H1 (cell line): ENCODE measurements around the gene BOLA3. TPM values are rescaled to one million over a fixed set of nuclear protein-coding genes. Genes with fewer than 3 reads are reported as not detected.

ENCODE experiments used
- CTCF ChIA-PET: fragments of 300-600 bp; sonication (Branson Sonifier 250); formaldehyde crosslinking; loops from one replicate; lab custom pipeline; 2021; ENCODE audit not compliant: partially characterized antibody; lab: Charles Lee
- POLR2A ChIA-PET: fragments of 300-600 bp; sonication (Branson Sonifier 250); formaldehyde crosslinking; loops from one replicate; lab custom pipeline; 2021; ENCODE audit warnings: inconsistent platforms; ENCODE audit not compliant: partially characterized antibody; lab: Charles Lee
- DNase-seq, 2 experiments: peaks; one replicate each; pipeline versions ENCODE4 v3.0.0 to v3.0.0-alpha.2; 2010 to 2022; ENCODE audit warnings: low spot score in 2 of 2, low read depth in 1 of 2, mixed read lengths in 1 of 2
- FAIRE-seq: peaks from 2 replicates; lab custom pipeline; 2011; peaks lifted over from hg19 to GRCh38; lab: Jason Lieb, UNC
- H2AFZ ChIP-seq: 2 replicates; pipeline ENCODE4 v1.8.1; 2012; ENCODE audit warnings: low read length, inconsistent platforms
- H2AK5ac ChIP-seq: 2 replicates; pipeline ENCODE4 v1.6.1; 2013; ENCODE audit warnings: low read depth, low read length
- H2BK120ac ChIP-seq: replicated peaks from 2 replicates; pipeline ENCODE3; 2013; ENCODE audit warnings: low read depth, low read length, inconsistent platforms
- H2BK12ac ChIP-seq: 2 replicates; pipeline ENCODE4 v1.6.1; 2013; ENCODE audit warnings: low read depth, low read length
- H2BK15ac ChIP-seq: 2 replicates; pipeline ENCODE4 v1.6.1; 2013; ENCODE audit warnings: low read length
- H2BK20ac ChIP-seq: 2 replicates; pipeline ENCODE4 v1.6.1; 2013; ENCODE audit warnings: low read length
- H2BK5ac ChIP-seq: 2 replicates; pipeline ENCODE4 v1.6.1; 2013; ENCODE audit warnings: low read depth, low read length
- H3K14ac ChIP-seq: 2 replicates; pipeline ENCODE4 v1.6.1; 2013; ENCODE audit warnings: inconsistent platforms; ENCODE audit not compliant: insufficient read length
- H3K18ac ChIP-seq: 2 replicates; pipeline ENCODE4 v1.6.1; 2013; ENCODE audit warnings: low read length; ENCODE audit errors: extremely low read depth
- H3K23ac ChIP-seq: 2 replicates; pipeline ENCODE4 v1.6.1; 2013; ENCODE audit warnings: inconsistent platforms; ENCODE audit not compliant: insufficient read length
- H3K23me2 ChIP-seq: 2 replicates; pipeline ENCODE4 v1.6.1; 2013; ENCODE audit warnings: low read depth, low read length
- H3K27ac ChIP-seq: 2 replicates; pipeline ENCODE4 v1.6.1; 2011; ENCODE audit warnings: low read depth, low read length, inconsistent platforms
- H3K27me3 ChIP-seq, 4 experiments: replicated peaks in 1 of 4; 1 replicate in 1 of 4; 2 replicates in 3 of 4; pipeline versions ENCODE4 v1.6.1 to v1.8.1; 2011 to 2013; ENCODE audit warnings: low read length in 3 of 4, mild to moderate bottlenecking in 3 of 4, inconsistent platforms in 2 of 4, mixed read lengths in 2 of 4, moderate library complexity in 1 of 4; ENCODE audit not compliant: control insufficient read depth in 3 of 4, insufficient read depth in 3 of 4; ENCODE audit errors: extremely low read depth in 1 of 4
- H3K36me3 ChIP-seq, 4 experiments: 2 replicates each; pipeline versions ENCODE4 v1.6.1 to v1.8.1; 2011 to 2013; ENCODE audit warnings: mild to moderate bottlenecking in 4 of 4, low read length in 3 of 4, moderate library complexity in 2 of 4, control low read depth in 1 of 4, inconsistent platforms in 1 of 4; ENCODE audit not compliant: insufficient read depth in 4 of 4, control insufficient read depth in 2 of 4
- H3K4ac ChIP-seq: replicated peaks from 2 replicates; pipeline ENCODE3; 2013; ENCODE audit warnings: low read length, low read depth, mixed read lengths, inconsistent platforms; ENCODE audit not compliant: insufficient read length
- H3K4me1 ChIP-seq, 4 experiments: replicated peaks in 1 of 4; 1 replicate in 1 of 4; 2 replicates in 3 of 4; pipeline versions ENCODE4 v1.6.1 to v1.8.1; 2011 to 2013; ENCODE audit warnings: low read length in 3 of 4, inconsistent platforms in 2 of 4, mixed read lengths in 1 of 4; ENCODE audit not compliant: insufficient read depth in 4 of 4, control insufficient read depth in 3 of 4
- H3K4me2 ChIP-seq, 2 experiments: 2 replicates each; pipeline versions ENCODE4 v1.6.1 to v1.8.1; 2011 to 2013; ENCODE audit warnings: low read depth in 2 of 2, low read length in 2 of 2, control low read depth in 1 of 2, inconsistent platforms in 1 of 2, mild to moderate bottlenecking in 1 of 2; ENCODE audit not compliant: insufficient read depth in 1 of 2
- H3K4me3 ChIP-seq, 4 experiments: fragments of 200-600, 300-600 bp in 1 of 4; sonication (generic), shearing (Covaris generic), sonication (Bioruptor Twin) in 1 of 4; 2 replicates each; pipeline versions ENCODE4 v1.5.1 to v1.8.1; 2011 to 2016; ENCODE audit warnings: low read length in 4 of 4, low read depth in 3 of 4, control low read depth in 2 of 4, inconsistent platforms in 2 of 4, mild to moderate bottlenecking in 2 of 4, mixed read lengths in 1 of 4, moderate library complexity in 1 of 4; ENCODE audit not compliant: insufficient read depth in 2 of 4; ENCODE audit errors: extremely low read depth in 1 of 4
- H3K56ac ChIP-seq: replicated peaks from 2 replicates; pipeline ENCODE3; 2013; ENCODE audit warnings: low read depth, mild to moderate bottlenecking, mixed read lengths, low read length, inconsistent platforms; ENCODE audit not compliant: insufficient read length
- H3K79me1 ChIP-seq: 2 replicates; pipeline ENCODE4 v1.6.1; 2013; ENCODE audit warnings: low read depth, low read length, control low read depth
- H3K79me2 ChIP-seq, 2 experiments: 2 replicates each; pipeline versions ENCODE4 v1.6.1 to v1.8.1; 2012 to 2013; ENCODE audit warnings: low read length in 2 of 2, mild to moderate bottlenecking in 2 of 2, inconsistent platforms in 1 of 2; ENCODE audit not compliant: insufficient read depth in 2 of 2, control insufficient read depth in 1 of 2
- H3K9ac ChIP-seq, 4 experiments: replicated peaks in 1 of 4; 1 replicate in 1 of 4; 2 replicates in 3 of 4; pipeline versions ENCODE4 v1.6.1 to v1.8.1; 2011 to 2013; ENCODE audit warnings: low read depth in 3 of 4, low read length in 3 of 4, control low read depth in 2 of 4, mild to moderate bottlenecking in 2 of 4, moderate library complexity in 2 of 4, inconsistent platforms in 1 of 4; ENCODE audit errors: extremely low read depth in 1 of 4
- H3K9me3 ChIP-seq, 2 experiments: 2 replicates each; pipeline versions ENCODE4 v1.6.1 to v1.8.1; 2012 to 2013; ENCODE audit warnings: mild to moderate bottlenecking in 2 of 2, moderate library complexity in 2 of 2, control low read depth in 1 of 2, inconsistent platforms in 1 of 2, low read depth in 1 of 2, low read length in 1 of 2, mixed read lengths in 1 of 2; ENCODE audit not compliant: insufficient read depth in 2 of 2
- H4K20me1 ChIP-seq, 2 experiments: replicated peaks in 1 of 2; 2 replicates each; pipeline versions ENCODE3 to v1.8.1; 2011 to 2013; ENCODE audit warnings: inconsistent platforms in 2 of 2, low read length in 2 of 2, mild to moderate bottlenecking in 1 of 2; ENCODE audit not compliant: insufficient read depth in 2 of 2, control insufficient read depth in 1 of 2
- H4K5ac ChIP-seq: 2 replicates; pipeline ENCODE4 v1.6.1; 2013; ENCODE audit warnings: low read length, low read depth, mixed read lengths, inconsistent platforms; ENCODE audit not compliant: insufficient read length
- H4K8ac ChIP-seq: 2 replicates; pipeline ENCODE4 v1.8.0; 2013; ENCODE audit warnings: mild to moderate bottlenecking, moderate library complexity, low read length, inconsistent platforms; ENCODE audit not compliant: insufficient read depth; ENCODE audit errors: extremely low read depth
- H4K91ac ChIP-seq: replicated peaks from 2 replicates; pipeline ENCODE3; 2013; ENCODE audit warnings: low read length, mixed read lengths, inconsistent platforms; ENCODE audit not compliant: insufficient read length
- MAX ChIP-seq: IDR thresholded peaks from 2 replicates; pipeline ENCODE4 v1.6.1; 2012; ENCODE audit warnings: inconsistent platforms
- SUZ12 ChIP-seq: fragments of 200-600 bp; sonication (generic); IDR thresholded peaks from 2 replicates; pipeline ENCODE4 v1.6.1; 2012; ENCODE audit warnings: mild to moderate bottlenecking, inconsistent platforms, low read length, moderate library complexity, mixed read lengths
- TCF12 ChIP-seq: IDR thresholded peaks from 2 replicates; pipeline ENCODE4 v1.6.1; 2011; ENCODE audit warnings: low read depth, mild to moderate bottlenecking, low read length
- WGBS, 2 experiments: shearing (Covaris generic) in 1 of 2; methylation state at CpG; one replicate each; pipeline versions ENCODE4 v1.1.6 to v1.1.7; 2013 to 2015; ENCODE audit warnings: low lambda C conversion rate in 2 of 2, mixed read lengths in 2 of 2, inconsistent platforms in 1 of 2, low coverage in 1 of 2, missing lambda C conversion rate in 1 of 2; ENCODE audit not compliant: insufficient replicate concordance in 2 of 2, insufficient coverage in 1 of 2, insufficient read length in 1 of 2; ENCODE audit errors: extremely low coverage in 1 of 2, missing lambda C conversion rate in 1 of 2; 5-methylcytosine and 5-hydroxymethylcytosine counted together
- polyA plus RNA-seq, 7 experiments: library from polyadenylated mRNA; depleted of rRNA in 3 of 7; stranded (reverse) in 5 of 7; unstranded in 2 of 7; fragments of >200 nt in 5 of 7; fragments of 200-250 nt in 2 of 7; gene quantifications; 1 replicate in 5 of 7; 2 replicates in 1 of 7; 4 replicates in 1 of 7; pipeline versions ENCODE4 v1.2.1 to v1.2.3, GENCODE V29; 2011 to 2013; ENCODE audit warnings: missing spikeins in 2 of 7, mixed read lengths in 2 of 7
- total RNA-seq: library from RNA; stranded (reverse); fragmentation: NEBNext Ultra II Directional; extraction: Animal tissue kit (Norgen Biotek cat#: 25700); gene quantifications from 2 replicates; pipeline ENCODE4 v1.2.1, GENCODE V29; 2021

Gene BOLA3
- total and polyA plus RNA-seq, 2 of the 8 experiments (the other 6 are each of a cell fraction or from before 2014, with no cell fraction given): 46.1 to 67.3 TPM

DNA sequence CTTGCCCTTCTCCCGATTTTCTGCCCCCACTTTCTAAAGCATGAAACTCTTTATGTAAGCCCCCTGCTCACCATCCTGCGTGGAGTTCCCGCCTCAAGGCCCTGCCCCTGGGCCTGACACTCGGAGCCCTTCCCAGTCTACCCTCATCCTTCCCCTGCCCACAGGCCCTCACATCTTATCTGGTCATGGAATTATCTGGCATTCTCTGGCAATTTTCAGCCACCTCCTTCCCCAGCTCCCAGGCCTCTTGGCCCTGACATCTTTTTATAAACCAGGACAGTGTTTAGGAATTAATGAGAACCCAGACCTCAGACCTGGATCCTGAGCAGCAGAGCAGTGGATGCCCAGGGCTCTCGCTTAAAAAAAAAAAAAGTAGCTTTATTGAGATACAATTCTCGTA lies 61.7 kb downstream of the BOLA3 start:
- ChIA-PET CTCF (interaction anchor here (1.4 kb wide), 1 partner anchor 29 kb away, joined by 3 read pairs; no protein-coding TSS in a partner anchor), POLR2A (no interaction called here)
- no peak overlapping the region for H3K56ac ChIP-seq
- no peak overlapping the region for H2AK5ac ChIP-seq
- H3K23me2 ChIP-seq: no peaks in the 10 kb centered on the region
- H3K79me1 ChIP-seq: no peaks in the 10 kb centered on the region; the same call in 1 of the 2 replicates
- no peak overlapping the region for H3K23ac ChIP-seq
- H3K36me3 ChIP-seq: peaks cover 2 to 27% (median 15%) of the 10 kb centered on the region in 4 experiments; a peak in 6 of 8 replicates
- no peak overlapping the region for H4K91ac ChIP-seq
- H2AFZ ChIP-seq: no peak overlapping the region
- H2BK20ac ChIP-seq: no peak overlapping the region
- no peak overlapping the region for H2BK5ac ChIP-seq
- no peak overlapping the region for H3K27ac ChIP-seq
- H3K4ac ChIP-seq: no peak overlapping the region
- no peak overlapping the region for H3K4me3 ChIP-seq
- H4K5ac ChIP-seq: no peak overlapping the region
- FAIRE-seq (no peak), DNase-seq (no peak)
- peaks cover 0 to 4% of the 10 kb centered on the region in 2 experiments for H4K20me1 ChIP-seq
- no peaks in the 10 kb centered on the region for H3K27me3 ChIP-seq
- H3K79me2 ChIP-seq: no peaks in the 10 kb centered on the region
- no peak overlapping the region for H3K18ac ChIP-seq
- no peak overlapping the region for H3K4me2 ChIP-seq
- H3K4me1 ChIP-seq: no peaks in the 10 kb centered on the region
- no peaks in the 10 kb centered on the region for H3K9me3 ChIP-seq
- no peak overlapping the region for H3K14ac ChIP-seq
- H4K8ac ChIP-seq: no peak overlapping the region; the same call in 1 of the 2 replicates
- no peak overlapping the region for H2BK120ac ChIP-seq
- H2BK15ac ChIP-seq: no peak overlapping the region
- H2BK12ac ChIP-seq: no peak overlapping the region
- H3K9ac ChIP-seq: no peak overlapping the region
- 91% methylated on average over 6 of the region's 6 CpGs; no CpG with 5 or more reads in 1 of the 2 experiments for whole genome bisulfite sequencing, 2 experiments
- TF ChIP-seq MAX (no peak), SUZ12 (no peak), TCF12 (no peak)
